HG03354 (cell line): Measurements from ENCODE around the gene SLC9A3.

ENCODE experiments used
- ATAC-seq: cut with Tn5 transposase; IDR thresholded peaks from one replicate; pipeline ENCODE4 v1.9.1; 2021; ENCODE audit warnings: mild to moderate bottlenecking; ENCODE audit not compliant: unreplicated experiment, poor library complexity, severe bottlenecking

The SLC9A3 gene

GRCh38 chr5:438481-438981, 85.7 kb downstream of the SLC9A3 start:
- ATAC-seq = no peak

GRCh38 chr5:437281-437771, 86.9 kb downstream of the SLC9A3 start:
- ATAC-seq = no peak

GRCh38 chr5:436641-436975, 87.6 kb downstream of the SLC9A3 start:
- ATAC-seq = no peak

GRCh38 chr5:435961-436640, 88.1 kb downstream of the SLC9A3 start:
- ATAC-seq = no peak

- ATAC-seq = no peak
These were observed 89.0 kb downstream of the SLC9A3 start for GRCh38 chr5:435156-435790.

GRCh38 chr5:434443-435146, 89.7 kb downstream of the SLC9A3 start:
- no peak for ATAC-seq

- no peak for ATAC-seq
These were observed 90.4 kb downstream of the SLC9A3 start for GRCh38 chr5:433836-434235.

GRCh38 chr5:432928-433791, 91.1 kb downstream of the SLC9A3 start:
- ATAC-seq = no peak

GRCh38 chr5:432201-432927, 91.9 kb downstream of the SLC9A3 start:
- ATAC-seq = no peak

- no peak for ATAC-seq
These were observed 92.6 kb downstream of the SLC9A3 start for GRCh38 chr5:431711-432050.

GRCh38 chr5:431001-431710, 93.1 kb downstream of the SLC9A3 start:
- ATAC-seq = peak; percentile 87

- ATAC-seq = peak; percentile 18
These were observed 93.9 kb downstream of the SLC9A3 start for GRCh38 chr5:430214-430925.

- ATAC-seq = no peak
These were observed 94.6 kb downstream of the SLC9A3 start for GRCh38 chr5:429453-430188.

GRCh38 chr5:428754-429452, 95.3 kb downstream of the SLC9A3 start:
- ATAC-seq = no peak

- no peak for ATAC-seq
These were observed 96.0 kb downstream of the SLC9A3 start for GRCh38 chr5:428219-428618.

- ATAC-seq = no peak
These were observed 96.7 kb downstream of the SLC9A3 start for GRCh38 chr5:427415-428087.
